HG03571 (cell line): ENCODE data around the gene AKAP13.
A peak's percentile ranks its signal among the peaks of the same experiment; 100 is the strongest.
"Not testable (repeated sequence)": the region's sequence is repeated elsewhere in the genome, so short reads cannot be mapped to it uniquely, and the experiment has no call there.

Experiments used
- ATAC-seq: cut with Tn5 transposase; IDR thresholded peaks from one replicate; pipeline ENCODE4 v1.9.1; 2021; ENCODE audit not compliant: unreplicated experiment

AKAP13 gene

GRCh38 chr15:85380217-85380811, at the start of gene AKAP13:
Gene AKAP13, plus strand, starts transcription at chr15:85380603. Its CDS starts 105,118 bp downstream, at chr15:85485721.
- ATAC-seq: peak; percentile 77

- peak; percentile 70 for ATAC-seq
Measured at GRCh38 chr15:85330901-85331588, 49.4 kb upstream of the AKAP13 start.

DNA sequence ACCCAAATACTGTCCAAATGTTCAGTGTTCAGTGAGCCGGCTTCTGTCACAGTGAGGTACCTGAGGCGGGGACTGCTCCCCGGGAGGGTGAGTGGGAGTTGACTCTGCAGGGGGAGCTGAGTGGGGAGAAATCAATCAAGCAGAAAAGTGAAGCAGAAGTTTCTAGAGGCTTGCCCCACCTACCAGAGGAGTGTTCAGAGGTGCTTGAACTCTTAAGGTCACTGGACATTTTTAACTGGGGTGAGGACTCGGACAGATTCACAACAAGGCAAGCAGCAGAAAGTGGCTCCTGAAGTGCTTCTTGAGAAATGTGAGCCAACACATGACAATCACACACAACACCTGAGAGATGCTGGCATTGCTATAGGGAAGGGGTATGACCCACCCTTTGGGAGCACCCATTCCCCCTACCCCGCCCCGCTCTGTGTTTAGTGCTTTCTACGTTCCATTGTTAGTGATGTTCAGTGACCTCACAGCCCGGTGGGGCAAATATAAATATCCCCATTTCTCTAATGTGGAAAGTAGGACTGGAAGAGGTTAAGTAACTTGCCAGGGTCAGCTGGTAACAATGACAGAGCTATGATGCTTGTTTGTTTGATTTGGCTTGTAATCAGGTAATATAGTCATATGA, 48.6 kb upstream of the AKAP13 start:
- ATAC-seq: no peak

- ATAC-seq: no peak
Measured at GRCh38 chr15:85333132-85333831, 47.1 kb upstream of the AKAP13 start.

GRCh38 chr15:85334241-85334640, 46.2 kb upstream of the AKAP13 start:
- no peak for ATAC-seq

GRCh38 chr15:85335193-85335942, 45.0 kb upstream of the AKAP13 start:
- ATAC-seq: no peak

GRCh38 chr15:85336880-85337279, 43.5 kb upstream of the AKAP13 start:
- no peak for ATAC-seq

DNA sequence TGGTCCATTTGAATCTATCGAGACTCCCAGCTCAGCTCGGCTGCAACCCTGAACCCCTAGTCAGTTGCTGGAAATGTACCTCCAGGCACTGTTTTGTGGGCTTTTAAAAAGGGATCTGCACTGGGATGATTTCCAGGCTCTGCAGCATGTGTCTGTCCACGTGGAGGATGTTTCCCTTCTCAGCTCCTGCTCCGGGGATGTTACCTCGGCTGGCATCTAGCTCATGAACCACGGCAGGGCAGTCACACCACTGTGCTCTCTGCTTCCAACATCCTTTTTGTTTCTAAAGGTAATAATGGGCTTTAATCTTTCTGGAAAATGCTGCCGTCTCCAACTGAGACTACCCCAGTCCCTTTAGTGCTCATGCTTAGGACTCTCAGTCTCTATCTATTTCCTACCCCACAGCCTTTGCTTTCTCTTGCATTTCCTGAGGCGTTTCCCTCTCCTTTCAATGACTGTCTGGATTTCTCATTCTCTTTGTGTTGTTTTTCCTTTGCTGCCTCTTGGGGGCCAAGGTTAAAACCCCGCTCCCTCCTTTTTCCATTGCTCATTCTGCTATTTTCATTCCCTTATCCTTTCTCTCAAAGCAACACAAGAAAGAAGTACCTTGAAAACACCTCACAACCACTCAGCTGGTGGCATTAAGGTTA, 42.9 kb upstream of the AKAP13 start:
- ATAC-seq: no peak

DNA sequence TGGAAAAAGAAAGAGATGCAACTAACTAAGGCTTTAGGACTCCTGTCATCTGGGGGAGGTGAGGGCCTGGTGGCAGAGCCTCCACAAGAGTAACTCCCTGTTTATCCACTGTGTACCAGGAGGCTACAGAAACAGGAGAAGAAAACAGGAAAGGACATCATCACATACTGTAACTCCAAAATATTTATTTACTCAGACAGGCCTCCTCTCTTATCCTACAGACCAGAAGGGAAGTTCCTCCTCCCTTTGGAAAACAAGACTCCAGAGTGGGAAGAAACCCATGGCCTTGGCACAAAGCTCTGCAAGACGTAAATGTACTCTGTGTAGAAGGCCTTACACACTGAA, 40.1 kb upstream of the AKAP13 start:
- ATAC-seq: no peak

GRCh38 chr15:85340852-85341251, 39.6 kb upstream of the AKAP13 start:
- no peak for ATAC-seq

DNA sequence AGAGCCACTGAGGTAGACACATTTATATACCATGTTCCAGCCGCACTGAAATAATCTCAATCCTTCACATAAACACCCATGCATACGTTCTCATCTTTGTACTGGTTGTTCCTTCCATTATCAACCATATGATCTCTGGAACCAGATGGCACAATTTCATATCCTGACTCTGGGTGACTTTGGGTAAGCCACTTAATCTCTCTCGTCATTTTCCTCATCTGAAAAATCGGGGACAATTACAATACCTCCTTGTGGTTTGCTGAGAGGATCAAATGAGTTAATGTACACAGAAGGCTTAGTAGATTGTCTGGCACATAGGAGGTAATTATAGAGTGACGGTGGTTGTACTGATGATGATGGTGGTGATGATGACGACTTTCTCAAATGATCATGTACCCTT, 38.2 kb upstream of the AKAP13 start:
- not testable (repeated sequence) for ATAC-seq

DNA sequence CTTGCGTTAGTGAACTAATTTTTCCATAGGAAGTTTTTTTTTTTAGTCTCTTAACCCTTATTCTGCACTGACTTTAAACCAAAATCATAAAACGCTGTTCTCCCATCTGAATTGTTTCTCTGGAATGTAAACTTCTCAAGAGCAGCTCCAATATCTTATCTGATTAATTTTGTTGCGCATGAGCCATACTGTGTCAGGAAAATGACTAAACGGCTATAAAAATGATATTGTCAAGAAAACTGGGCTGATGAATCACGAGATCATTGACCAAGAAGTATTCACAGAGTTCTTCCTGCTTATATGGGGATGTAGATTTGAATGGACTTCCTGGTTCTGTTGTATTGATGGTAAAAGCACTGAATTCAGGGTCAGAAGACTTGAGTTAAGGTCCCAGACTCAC, 37.0 kb upstream of the AKAP13 start:
- not testable (repeated sequence) for ATAC-seq

- not testable (repeated sequence) for ATAC-seq
Measured at GRCh38 chr15:85344241-85344640, 36.2 kb upstream of the AKAP13 start.

DNA sequence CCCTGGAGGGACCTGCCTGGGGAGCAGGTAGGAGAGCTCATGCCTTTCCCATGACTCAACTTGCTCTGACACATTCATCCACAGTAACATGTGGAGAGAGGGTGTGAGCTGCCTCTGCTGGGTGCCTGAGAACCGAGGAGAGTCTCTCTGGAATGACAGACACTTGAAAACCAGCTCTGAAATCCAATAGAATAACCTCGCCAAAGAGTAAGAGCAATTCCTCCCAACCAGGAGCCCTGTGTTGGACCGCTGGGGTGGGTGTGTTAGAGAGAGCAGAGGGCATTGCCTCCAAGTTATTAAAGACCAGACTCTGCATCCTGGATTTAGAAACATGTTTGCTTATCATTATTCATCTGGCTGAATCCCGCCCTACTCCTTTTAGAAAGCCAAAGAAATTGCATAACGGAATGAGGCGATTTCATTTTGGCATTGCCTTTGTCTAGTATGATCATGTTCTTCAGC, 35.7 kb upstream of the AKAP13 start:
- ATAC-seq: not testable (repeated sequence)

DNA sequence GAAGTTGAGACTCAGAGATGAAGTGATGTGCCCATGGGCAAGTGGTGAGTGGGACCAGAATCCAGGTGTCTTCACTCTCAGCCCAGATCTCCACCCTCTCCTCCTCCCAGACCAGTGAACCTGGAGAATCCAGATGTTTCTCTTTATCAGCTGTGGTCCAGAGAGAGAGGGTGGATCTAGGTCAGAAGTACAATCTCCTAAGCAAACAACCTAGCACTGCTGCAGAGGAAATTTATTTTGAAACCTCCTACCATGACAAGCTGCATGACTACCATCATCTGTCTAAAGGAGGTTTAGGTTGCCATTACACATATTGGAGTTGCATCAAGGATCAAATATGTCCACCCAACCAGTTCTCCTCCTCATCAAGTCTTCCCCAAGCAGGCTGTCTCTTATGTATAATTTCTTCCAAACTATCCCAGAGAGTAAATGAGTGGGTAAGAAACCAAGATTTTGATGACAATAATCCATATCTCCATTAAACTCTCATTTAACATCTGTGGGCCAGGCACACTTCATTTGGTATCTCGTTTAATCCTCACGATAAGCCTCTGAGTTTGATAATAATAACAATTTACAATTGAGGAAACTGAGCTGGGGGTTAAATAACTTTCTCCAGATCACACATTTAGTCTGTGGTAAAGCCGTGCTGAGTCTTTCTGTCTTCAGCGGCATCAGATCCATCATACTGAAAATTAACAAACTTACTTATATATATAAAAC, 35.0 kb upstream of the AKAP13 start:
- ATAC-seq: not testable (repeated sequence)

DNA sequence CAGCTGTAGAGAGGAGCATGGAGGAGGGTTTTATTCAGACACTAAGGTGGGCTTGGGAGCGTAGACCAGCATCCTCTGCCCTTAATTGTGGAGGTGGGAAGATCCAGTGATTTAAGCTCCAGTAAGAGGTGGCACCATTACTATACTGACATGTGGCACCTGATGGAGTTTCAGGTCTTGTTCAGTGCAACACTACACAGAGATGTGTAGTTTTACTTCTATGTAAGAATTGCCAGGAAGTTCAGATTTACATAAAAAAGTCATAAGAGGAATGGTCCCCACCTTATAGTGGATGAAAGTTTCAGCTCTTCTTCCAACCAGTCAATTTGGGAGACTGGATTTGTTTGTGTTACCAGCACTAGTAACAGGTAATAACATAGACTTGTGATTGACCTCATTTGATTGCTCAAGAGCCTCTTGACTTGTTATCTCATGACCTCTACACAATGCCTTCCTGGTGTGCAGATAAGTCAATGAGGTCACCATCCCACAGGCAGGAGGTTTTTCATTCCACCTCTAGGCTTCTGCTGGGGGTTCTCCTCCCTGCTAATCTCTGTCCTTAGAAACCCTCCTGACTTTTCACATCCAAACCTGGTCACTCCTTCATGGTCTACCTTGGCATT, 33.8 kb upstream of the AKAP13 start:
- not testable (repeated sequence) for ATAC-seq

DNA sequence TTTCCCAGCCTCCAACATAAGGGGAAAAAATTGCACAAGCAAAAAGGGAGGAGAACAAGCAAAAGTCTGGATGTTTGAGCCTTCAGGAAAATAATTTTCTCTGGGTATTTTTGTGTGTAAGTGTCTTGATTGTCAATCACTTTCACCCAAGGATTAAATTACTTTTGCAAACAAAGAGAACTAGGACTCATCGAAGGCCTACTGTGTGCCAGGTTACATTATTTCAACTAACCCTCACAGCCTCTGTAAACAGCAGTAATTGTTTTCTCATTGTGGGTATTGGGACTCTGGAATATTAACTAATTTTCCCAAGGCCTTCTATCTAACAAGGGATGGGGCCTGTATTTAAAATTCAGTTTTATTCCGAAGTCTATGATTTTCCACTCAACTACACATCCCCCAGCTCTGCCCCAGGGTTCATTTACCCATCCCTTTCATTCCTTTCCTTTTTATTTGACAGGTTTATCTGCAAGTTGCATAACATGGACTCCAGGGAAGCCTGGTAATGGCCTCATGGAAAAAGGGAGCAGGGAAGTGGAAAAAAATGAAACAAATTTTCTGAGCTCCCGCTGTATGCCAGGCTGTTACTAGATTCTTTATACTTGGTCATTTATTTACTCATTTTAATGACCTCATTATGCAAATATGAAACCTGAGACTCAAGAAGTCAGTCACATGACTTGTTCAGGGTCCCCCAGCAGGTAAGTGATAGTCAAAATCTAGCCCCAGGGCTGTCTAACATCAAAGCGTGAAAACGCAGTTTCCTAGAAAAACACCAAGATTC, 32.9 kb upstream of the AKAP13 start:
- not testable (repeated sequence) for ATAC-seq

DNA sequence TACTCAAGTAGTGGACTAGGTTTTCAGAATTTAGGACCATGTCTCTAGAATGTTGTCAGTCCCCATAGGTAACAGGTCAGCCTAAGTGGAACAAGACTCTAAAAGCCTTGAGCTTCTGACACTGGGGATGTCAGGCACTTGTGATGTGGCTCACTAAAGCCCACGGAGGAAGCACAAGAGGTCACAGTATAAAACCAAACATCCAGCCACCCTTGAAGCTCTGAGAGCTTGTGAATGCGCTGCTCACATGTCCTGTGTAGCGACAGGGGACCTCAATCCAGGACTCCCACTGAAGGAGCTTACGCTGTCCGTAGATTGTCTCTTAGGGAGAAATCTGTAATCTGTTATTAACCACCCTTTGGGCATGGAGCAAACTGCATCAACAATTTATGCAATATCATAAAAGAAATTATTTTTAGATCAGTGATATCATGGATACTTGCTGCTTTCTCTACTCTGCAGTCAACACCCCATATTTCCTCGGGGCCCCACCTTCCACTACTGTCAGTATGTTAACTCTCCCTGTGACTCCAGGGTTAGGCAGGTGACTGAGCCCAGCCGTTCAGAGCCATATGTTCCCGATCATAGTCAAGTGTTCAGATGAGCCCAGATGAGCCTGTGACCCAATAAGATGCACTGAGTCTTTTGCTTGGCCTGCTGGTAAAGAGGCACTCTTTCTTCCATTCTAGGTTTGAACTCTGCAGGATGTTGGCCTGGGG, 32.2 kb upstream of the AKAP13 start:
- ATAC-seq: not testable (repeated sequence)
